Loucy (cell line): ENCODE data around the gene RNF13.

ENCODE experiments used
- H2AFZ ChIP-seq: fragments of 200-600 bp; sonication (generic); 2 replicates; pipeline ENCODE4 v1.6.0; 2016; ENCODE audit warnings: antibody characterized with exemption, mild to moderate bottlenecking, low read length, moderate library complexity
- H3F3A ChIP-seq: fragments of 200-600 bp; 2 replicates; pipeline ENCODE4 v1.6.0; 2016; ENCODE audit warnings: antibody characterized with exemption, low read depth, mild to moderate bottlenecking
- H3K27me3 ChIP-seq: fragments of 200-600 bp; sonication (generic); 2 replicates; pipeline ENCODE4 v1.6.1; 2014; ENCODE audit warnings: low read length, mild to moderate bottlenecking; ENCODE audit not compliant: insufficient read depth, poor library complexity, severe bottlenecking
- H3K36me3 ChIP-seq: fragments of 200-600 bp; sonication (generic); 2 replicates; pipeline ENCODE4 v1.6.1; 2016; ENCODE audit warnings: low read length; ENCODE audit not compliant: insufficient read depth
- H3K4me1 ChIP-seq: fragments of 200-600 bp; sonication (generic); 2 replicates; pipeline ENCODE4 v1.5.1; 2014; ENCODE audit warnings: low read length, mild to moderate bottlenecking; ENCODE audit not compliant: insufficient read depth, poor library complexity, severe bottlenecking
- H3K4me2 ChIP-seq: fragments of 200-600 bp; sonication (generic); 2 replicates; pipeline ENCODE4 v1.6.0; 2014; ENCODE audit warnings: antibody characterized with exemption, low read length, low read depth, mild to moderate bottlenecking; ENCODE audit not compliant: poor library complexity, severe bottlenecking
- H3K4me3 ChIP-seq: fragments of 200-600 bp; sonication (generic); 2 replicates; pipeline ENCODE4 v1.5.1; 2014; ENCODE audit warnings: low read length, mild to moderate bottlenecking, mixed read lengths; ENCODE audit not compliant: poor library complexity, severe bottlenecking
- H3K79me2 ChIP-seq: fragments of 200-600 bp; sonication (generic); 2 replicates; pipeline ENCODE4 v1.6.1; 2014; ENCODE audit warnings: low read length; ENCODE audit not compliant: insufficient read depth
- H3K9ac ChIP-seq: fragments of 200-600 bp; sonication (generic); 2 replicates; pipeline ENCODE4 v1.6.0; 2014; ENCODE audit warnings: mild to moderate bottlenecking, low read depth, low read length, moderate library complexity; ENCODE audit not compliant: poor library complexity, severe bottlenecking
- H3K9me2 ChIP-seq: fragments of 200-600 bp; sonication (generic); replicated peaks from 2 replicates; pipeline ENCODE4 v1.6.1; 2016; ENCODE audit warnings: low read depth, low read length, mixed read lengths
- H3K9me3 ChIP-seq: fragments of 200-600 bp; sonication (generic); 2 replicates; pipeline ENCODE4 v1.6.1; 2014; ENCODE audit warnings: mild to moderate bottlenecking, antibody characterized with exemption, low read length, low read depth; ENCODE audit not compliant: insufficient read depth
- H4K20me1 ChIP-seq: fragments of 200-600 bp; sonication (generic); 2 replicates; pipeline ENCODE4 v1.6.0; 2014; ENCODE audit warnings: antibody characterized with exemption, low read length, mild to moderate bottlenecking; ENCODE audit not compliant: insufficient read depth, poor library complexity, severe bottlenecking
- EZH2phosphoT487 ChIP-seq: fragments of 200-600 bp; IDR thresholded peaks from 2 replicates; pipeline ENCODE4 v1.6.1; 2018; ENCODE audit warnings: antibody characterized with exemption, mild to moderate bottlenecking, moderate library complexity, borderline replicate concordance
- TF ChIP-seq, protein P1 (sequence below): fragments of 200-600 bp; sonication (generic); conservative IDR thresholded peaks from 2 replicates; pipeline ENCODE4 v1.5.1; 2014; ENCODE audit warnings: mild to moderate bottlenecking, antibody characterized with exemption, low read length

The RNF13 gene

GRCh38 chr3:149871855-149872254 lies 58.8 kb downstream of the RNF13 start:
- TF ChIP-seq, protein P1, sequence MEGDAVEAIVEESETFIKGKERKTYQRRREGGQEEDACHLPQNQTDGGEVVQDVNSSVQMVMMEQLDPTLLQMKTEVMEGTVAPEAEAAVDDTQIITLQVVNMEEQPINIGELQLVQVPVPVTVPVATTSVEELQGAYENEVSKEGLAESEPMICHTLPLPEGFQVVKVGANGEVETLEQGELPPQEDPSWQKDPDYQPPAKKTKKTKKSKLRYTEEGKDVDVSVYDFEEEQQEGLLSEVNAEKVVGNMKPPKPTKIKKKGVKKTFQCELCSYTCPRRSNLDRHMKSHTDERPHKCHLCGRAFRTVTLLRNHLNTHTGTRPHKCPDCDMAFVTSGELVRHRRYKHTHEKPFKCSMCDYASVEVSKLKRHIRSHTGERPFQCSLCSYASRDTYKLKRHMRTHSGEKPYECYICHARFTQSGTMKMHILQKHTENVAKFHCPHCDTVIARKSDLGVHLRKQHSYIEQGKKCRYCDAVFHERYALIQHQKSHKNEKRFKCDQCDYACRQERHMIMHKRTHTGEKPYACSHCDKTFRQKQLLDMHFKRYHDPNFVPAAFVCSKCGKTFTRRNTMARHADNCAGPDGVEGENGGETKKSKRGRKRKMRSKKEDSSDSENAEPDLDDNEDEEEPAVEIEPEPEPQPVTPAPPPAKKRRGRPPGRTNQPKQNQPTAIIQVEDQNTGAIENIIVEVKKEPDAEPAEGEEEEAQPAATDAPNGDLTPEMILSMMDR: no peak
- TF ChIP-seq EZH2phosphoT487: no peak
- no peak overlapping the region for H3K4me2 ChIP-seq
- H3K9ac ChIP-seq: no peak overlapping the region
- no peaks in the 10 kb centered on the region; the same call in 1 of the 2 replicates for H3K9me3 ChIP-seq
- H3K9me2 ChIP-seq: no peaks in the 10 kb centered on the region
- no peaks in the 10 kb centered on the region for H3K27me3 ChIP-seq
- no peaks in the 10 kb centered on the region for H4K20me1 ChIP-seq
- peaks cover 25% of the 10 kb centered on the region for H3K36me3 ChIP-seq
- no peak overlapping the region for H3K4me3 ChIP-seq
- no peaks in the 10 kb centered on the region for H3K4me1 ChIP-seq
- H3K79me2 ChIP-seq: no peaks in the 10 kb centered on the region
- H2AFZ ChIP-seq: no peak overlapping the region
- no peaks in the 10 kb centered on the region for H3F3A ChIP-seq

DNA sequence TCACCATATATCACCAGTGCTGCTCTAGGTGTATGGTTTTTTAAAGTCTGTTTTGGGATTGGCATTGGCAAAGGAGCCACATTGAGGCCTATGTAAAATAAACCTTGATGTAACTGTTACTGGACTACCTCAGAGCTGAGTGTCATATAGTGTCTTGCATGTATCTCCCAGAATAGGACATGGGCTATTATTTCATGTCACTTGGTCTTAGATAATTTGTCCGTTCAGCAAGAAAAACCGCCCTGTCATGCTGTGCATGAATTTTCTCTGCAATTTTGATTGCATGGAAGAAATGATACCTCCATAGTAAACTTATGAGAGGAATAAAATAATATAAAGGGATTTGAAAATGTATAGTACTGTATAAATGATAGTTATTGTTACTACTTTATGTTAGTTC lies 59.6 kb downstream of the RNF13 start:
- Histone ChIP-seq H3K27me3 (no peaks in the 10 kb centered on the region), H4K20me1 (no peaks in the 10 kb centered on the region), H3K4me3 (no peak overlapping the region), H3F3A (no peaks in the 10 kb centered on the region), H3K36me3 (peaks cover 25% of the 10 kb centered on the region), H3K9me3 (no peaks in the 10 kb centered on the region; the same call in 1 of the 2 replicates), H3K4me2 (no peak overlapping the region), H2AFZ (no peak overlapping the region), H3K9ac (no peak overlapping the region), H3K9me2 (no peaks in the 10 kb centered on the region), H3K4me1 (no peaks in the 10 kb centered on the region), H3K79me2 (no peaks in the 10 kb centered on the region)
- TF ChIP-seq EZH2phosphoT487: no peak
- TF ChIP-seq, protein P1: no peak

GRCh38 chr3:149877668-149878067 lies 64.7 kb downstream of the RNF13 start:
- H3K36me3 ChIP-seq: peaks cover 12% of the 10 kb centered on the region; the same call in 1 of the 2 replicates
- H3K79me2 ChIP-seq: no peaks in the 10 kb centered on the region
- H3K9me2 ChIP-seq: no peaks in the 10 kb centered on the region
- no peaks in the 10 kb centered on the region for H3K9me3 ChIP-seq
- no peak overlapping the region for H3K4me2 ChIP-seq
- H3K27me3 ChIP-seq: no peaks in the 10 kb centered on the region
- no peak overlapping the region for H2AFZ ChIP-seq
- H4K20me1 ChIP-seq: no peaks in the 10 kb centered on the region
- H3K4me1 ChIP-seq: no peaks in the 10 kb centered on the region
- H3F3A ChIP-seq: no peaks in the 10 kb centered on the region
- H3K9ac ChIP-seq: no peak overlapping the region
- no peak for TF ChIP-seq EZH2phosphoT487
- TF ChIP-seq, protein P1: no peak
- H3K4me3 ChIP-seq: no peak overlapping the region
